KG1 (cell line): ENCODE results near the gene ADGRF3.
"Not testable (repeated sequence)": the region's sequence is repeated elsewhere in the genome, so short reads cannot be mapped to it uniquely, and the experiment has no call there.

Source experiments
- DNase-seq: peaks from one replicate; lab custom pipeline; 2025; lab: John Stamatoyannopoulos, UW

Gene ADGRF3

GRCh38 chr2:26316845-26317244, 29.7 kb downstream of the ADGRF3 start:
- DNase-seq, result no peak

- no peak for DNase-seq
These were observed 30.5 kb downstream of the ADGRF3 start for GRCh38 chr2:26316041-26316440.

- no peak for DNase-seq
These were observed 32.3 kb downstream of the ADGRF3 start for GRCh38 chr2:26314243-26314642.

- DNase-seq, result no peak
These were observed 33.1 kb downstream of the ADGRF3 start for GRCh38 chr2:26313446-26313845.

- DNase-seq, result no peak
These were observed 34.1 kb downstream of the ADGRF3 start for GRCh38 chr2:26312471-26312870.

GRCh38 chr2:26309921-26310320, 36.7 kb downstream of the ADGRF3 start:
- DNase-seq, result no peak

- DNase-seq, result no peak
These were observed 41.0 kb downstream of the ADGRF3 start for GRCh38 chr2:26305540-26305939.

GRCh38 chr2:26305094-26305493, 41.5 kb downstream of the ADGRF3 start:
- DNase-seq, result not testable (repeated sequence)

- no peak for DNase-seq
These were observed 43.7 kb downstream of the ADGRF3 start for GRCh38 chr2:26302846-26303245.

- no peak for DNase-seq
These were observed 46.2 kb downstream of the ADGRF3 start for GRCh38 chr2:26300234-26300925.

GRCh38 chr2:26299471-26300101, 47.0 kb downstream of the ADGRF3 start:
- DNase-seq, result peak; percentile 63

GRCh38 chr2:26298638-26299393, 47.8 kb downstream of the ADGRF3 start:
- DNase-seq, result no peak

- no peak for DNase-seq
These were observed 48.3 kb downstream of the ADGRF3 start for GRCh38 chr2:26298286-26298637.

GRCh38 chr2:26297061-26297460, 49.5 kb downstream of the ADGRF3 start:
- DNase-seq, result no peak

- no peak for DNase-seq
These were observed 51.1 kb downstream of the ADGRF3 start for GRCh38 chr2:26295511-26295910.

- no peak for DNase-seq
These were observed 53.9 kb downstream of the ADGRF3 start for GRCh38 chr2:26292646-26293045.

- DNase-seq, result no peak
These were observed 56.6 kb downstream of the ADGRF3 start for GRCh38 chr2:26290001-26290400.

GRCh38 chr2:26285931-26286330, 60.7 kb downstream of the ADGRF3 start:
- DNase-seq, result no peak

- DNase-seq, result no peak
These were observed 62.5 kb downstream of the ADGRF3 start for GRCh38 chr2:26284132-26284531.

GRCh38 chr2:26283606-26284005, 63.0 kb downstream of the ADGRF3 start:
- no peak for DNase-seq

- no peak for DNase-seq
These were observed 65.4 kb downstream of the ADGRF3 start for GRCh38 chr2:26281226-26281625.

GRCh38 chr2:26279886-26280285, 66.7 kb downstream of the ADGRF3 start:
- DNase-seq, result no peak
